ENCODE results near the gene ZAR1L.

ZAR1L gene

GRCh38 chr13:32284927-32285632 lies 30.1 kb downstream of the ZAR1L start:
- Histone ChIP-seq H3K27me3 (ENCODE audit: insufficient read depth, low read length, poor library complexity) (peaks cover 9% of the 10 kb centered on the region), H3K27ac (ENCODE audit: low read length) (no peak overlapping the region), H4K20me1 (ENCODE audit: insufficient read depth, low read length) (no peaks in the 10 kb centered on the region), H3K36me3 (ENCODE audit: insufficient read depth, low read length) (no peaks in the 10 kb centered on the region), H3K4me1 (ENCODE audit: insufficient read depth, low read length) (no peaks in the 10 kb centered on the region), H3K4me3 (ENCODE audit: low read depth in 1 of 2, low read length in 2 of 2) (no peak overlapping the region), H2AFZ (ENCODE audit: low read depth, low read length) (no peak overlapping the region), H3K4me2 (ENCODE audit: insufficient read depth, low read length) (no peak overlapping the region), H3K9me3 (ENCODE audit: insufficient read depth, low read length, severe bottlenecking) (no peaks in the 10 kb centered on the region), H3K79me2 (ENCODE audit: insufficient read depth, low read length) (no peaks in the 10 kb centered on the region), H3K9ac (ENCODE audit: low read depth, low read length) (no peak overlapping the region)
- TF ChIP-seq EZH2 (IDR thresholded peaks at IDR 0.05; ENCODE audit: borderline replicate concordance, low read depth, low read length, severe bottlenecking) = no peak
- TF ChIP-seq, protein P1, sequence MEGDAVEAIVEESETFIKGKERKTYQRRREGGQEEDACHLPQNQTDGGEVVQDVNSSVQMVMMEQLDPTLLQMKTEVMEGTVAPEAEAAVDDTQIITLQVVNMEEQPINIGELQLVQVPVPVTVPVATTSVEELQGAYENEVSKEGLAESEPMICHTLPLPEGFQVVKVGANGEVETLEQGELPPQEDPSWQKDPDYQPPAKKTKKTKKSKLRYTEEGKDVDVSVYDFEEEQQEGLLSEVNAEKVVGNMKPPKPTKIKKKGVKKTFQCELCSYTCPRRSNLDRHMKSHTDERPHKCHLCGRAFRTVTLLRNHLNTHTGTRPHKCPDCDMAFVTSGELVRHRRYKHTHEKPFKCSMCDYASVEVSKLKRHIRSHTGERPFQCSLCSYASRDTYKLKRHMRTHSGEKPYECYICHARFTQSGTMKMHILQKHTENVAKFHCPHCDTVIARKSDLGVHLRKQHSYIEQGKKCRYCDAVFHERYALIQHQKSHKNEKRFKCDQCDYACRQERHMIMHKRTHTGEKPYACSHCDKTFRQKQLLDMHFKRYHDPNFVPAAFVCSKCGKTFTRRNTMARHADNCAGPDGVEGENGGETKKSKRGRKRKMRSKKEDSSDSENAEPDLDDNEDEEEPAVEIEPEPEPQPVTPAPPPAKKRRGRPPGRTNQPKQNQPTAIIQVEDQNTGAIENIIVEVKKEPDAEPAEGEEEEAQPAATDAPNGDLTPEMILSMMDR (IDR thresholded peaks at IDR 0.05; ENCODE audit: borderline replicate concordance, extremely low read depth, low read length, poor library complexity, severe bottlenecking) = no peak
- ATAC-seq (ENCODE audit: insufficient read depth, low read depth) (no peak), DNase-seq (no peak)

- no peaks in the 10 kb centered on the region for H3K79me2 ChIP-seq (ENCODE audit: insufficient read depth, low read length)
- no peak overlapping the region for H3K4me2 ChIP-seq (ENCODE audit: insufficient read depth, low read length)
- H3K36me3 ChIP-seq (ENCODE audit: insufficient read depth, low read length) = no peaks in the 10 kb centered on the region
- peaks cover 11% of the 10 kb centered on the region for H3K27me3 ChIP-seq (ENCODE audit: insufficient read depth, low read length, poor library complexity)
- no peak for DNase-seq
- H3K9me3 ChIP-seq (ENCODE audit: insufficient read depth, low read length, severe bottlenecking) = no peaks in the 10 kb centered on the region
- H3K27ac ChIP-seq (ENCODE audit: low read length) = no peak overlapping the region
- H3K4me1 ChIP-seq (ENCODE audit: insufficient read depth, low read length) = no peaks in the 10 kb centered on the region
- TF ChIP-seq, protein P1 (IDR thresholded peaks at IDR 0.05; ENCODE audit: borderline replicate concordance, extremely low read depth, low read length, poor library complexity, severe bottlenecking) = no peak
- H2AFZ ChIP-seq (ENCODE audit: low read depth, low read length) = no peak overlapping the region
- ATAC-seq (ENCODE audit: insufficient read depth, low read depth) = no peak
- H4K20me1 ChIP-seq (ENCODE audit: insufficient read depth, low read length) = no peaks in the 10 kb centered on the region
- H3K4me3 ChIP-seq (ENCODE audit: low read depth in 1 of 2, low read length in 2 of 2) = no peak overlapping the region
- H3K9ac ChIP-seq (ENCODE audit: low read depth, low read length) = no peak overlapping the region
Observed at GRCh38 chr13:32282096-32282711, 33.0 kb downstream of the ZAR1L start.

- Histone ChIP-seq H3K4me1 (ENCODE audit: insufficient read depth, low read length) (no peaks in the 10 kb centered on the region), H3K27ac (ENCODE audit: low read length) (no peak overlapping the region), H3K9ac (ENCODE audit: low read depth, low read length) (no peak overlapping the region), H3K9me3 (ENCODE audit: insufficient read depth, low read length, severe bottlenecking) (no peaks in the 10 kb centered on the region), H4K20me1 (ENCODE audit: insufficient read depth, low read length) (no peaks in the 10 kb centered on the region), H3K27me3 (ENCODE audit: insufficient read depth, low read length, poor library complexity) (peaks cover 11% of the 10 kb centered on the region), H2AFZ (ENCODE audit: low read depth, low read length) (no peak overlapping the region), H3K36me3 (ENCODE audit: insufficient read depth, low read length) (no peaks in the 10 kb centered on the region), H3K4me3 (ENCODE audit: low read depth in 1 of 2, low read length in 2 of 2) (no peak overlapping the region), H3K79me2 (ENCODE audit: insufficient read depth, low read length) (no peaks in the 10 kb centered on the region), H3K4me2 (ENCODE audit: insufficient read depth, low read length) (no peak overlapping the region)
- TF ChIP-seq, protein P1 (IDR thresholded peaks at IDR 0.05; ENCODE audit: borderline replicate concordance, extremely low read depth, low read length, poor library complexity, severe bottlenecking) = no peak
- TF ChIP-seq EZH2 (IDR thresholded peaks at IDR 0.05; ENCODE audit: borderline replicate concordance, low read depth, low read length, severe bottlenecking) = no peak
- no peak for DNase-seq
- ATAC-seq (ENCODE audit: insufficient read depth, low read depth) = no peak
Observed at GRCh38 chr13:32281096-32281495, 34.1 kb downstream of the ZAR1L start.

Data from DND-41 (cell line).